Stimulated activated CD8-positive, alpha-beta memory T cell treated with anti-CD3 and anti-CD28 coated beads, Interleukin-12 subunit alpha, Interleukin-12 subunit beta, amount 100 ng/mL, for 1 hour (primary cell): ENCODE measurements around the gene TPBGL.
"Not testable (repeated sequence)": the region's sequence is repeated elsewhere in the genome, so short reads cannot be mapped to it uniquely, and the experiment has no call there.

Source experiments
- DNase-seq: peaks from one replicate; pipeline ENCODE4 v3.0.0-alpha.2; 2020; ENCODE audit warnings: low read depth

TPBGL gene

DNA sequence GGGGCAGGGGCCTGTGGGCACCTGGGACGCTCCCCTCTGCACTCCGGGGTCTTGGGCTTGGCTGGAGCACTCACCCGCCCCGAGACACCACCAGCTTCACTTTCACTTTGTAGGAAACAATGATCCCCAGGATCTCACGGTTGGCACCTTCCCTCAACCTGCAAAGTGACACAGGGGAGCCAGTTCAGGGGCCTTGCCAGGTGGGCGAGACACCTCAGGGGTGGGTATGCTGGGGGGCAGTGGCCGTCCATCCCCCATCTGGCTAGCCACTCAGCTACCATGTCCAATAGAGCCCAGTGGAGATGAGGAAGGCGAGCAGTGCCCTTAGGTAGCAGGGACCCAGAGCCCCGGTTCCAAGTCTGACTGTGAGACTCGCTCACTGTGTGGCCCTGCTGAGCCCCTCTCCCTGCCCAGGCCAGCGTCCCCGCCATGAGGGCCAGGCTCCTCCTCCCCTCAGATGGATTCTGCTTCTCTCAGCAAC, 32.3 kb downstream of the TPBGL start:
- DNase-seq, result no peak

DNA sequence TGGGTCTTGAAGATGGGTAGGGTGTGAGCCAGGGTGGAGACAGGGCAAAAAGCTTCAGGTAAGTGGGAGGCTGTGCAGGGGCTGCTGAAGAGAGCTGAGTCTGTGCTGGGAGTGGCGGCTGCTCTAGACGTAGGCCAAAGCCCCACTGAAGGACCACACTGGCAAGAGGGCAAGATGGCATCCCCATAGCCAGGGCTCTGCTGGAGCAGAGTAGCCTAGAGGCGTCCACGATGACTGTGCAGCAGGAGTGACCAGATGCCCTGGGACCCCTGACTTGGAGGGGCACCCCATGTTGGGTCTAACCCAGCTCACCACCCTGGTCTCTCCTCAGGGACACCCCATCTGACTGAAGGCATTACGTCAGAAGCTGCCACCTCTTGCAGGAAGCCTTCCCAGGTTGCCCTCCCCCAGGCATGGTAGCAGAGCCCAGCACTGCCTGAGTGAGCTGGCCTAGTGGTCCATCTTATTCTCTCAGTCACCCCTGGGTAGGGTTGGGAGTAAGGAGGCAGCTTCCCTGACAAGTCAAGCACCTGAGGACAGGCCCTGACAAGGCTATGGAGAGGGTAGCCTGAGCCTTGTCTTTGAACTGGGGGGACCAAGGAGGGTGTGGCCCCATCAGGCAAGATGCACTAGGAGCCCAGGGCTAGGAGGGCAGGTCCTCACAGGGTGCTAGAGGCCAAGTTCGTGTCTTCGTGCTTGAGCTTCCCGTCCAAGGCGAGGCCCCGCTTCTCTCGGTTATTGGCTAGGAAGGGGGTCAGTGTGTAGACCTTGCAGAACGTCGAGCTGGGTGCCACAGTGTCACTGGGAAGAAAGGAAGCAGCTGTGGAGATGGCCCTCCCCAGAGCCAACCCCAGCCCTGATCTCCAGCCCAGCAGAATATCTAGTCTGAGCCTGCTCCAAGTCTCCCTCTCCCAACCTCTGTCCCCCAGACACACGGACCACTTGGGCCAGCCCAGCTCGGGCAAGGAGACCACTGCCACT, 33.1 kb downstream of the TPBGL start:
- DNase-seq, result no peak

DNA sequence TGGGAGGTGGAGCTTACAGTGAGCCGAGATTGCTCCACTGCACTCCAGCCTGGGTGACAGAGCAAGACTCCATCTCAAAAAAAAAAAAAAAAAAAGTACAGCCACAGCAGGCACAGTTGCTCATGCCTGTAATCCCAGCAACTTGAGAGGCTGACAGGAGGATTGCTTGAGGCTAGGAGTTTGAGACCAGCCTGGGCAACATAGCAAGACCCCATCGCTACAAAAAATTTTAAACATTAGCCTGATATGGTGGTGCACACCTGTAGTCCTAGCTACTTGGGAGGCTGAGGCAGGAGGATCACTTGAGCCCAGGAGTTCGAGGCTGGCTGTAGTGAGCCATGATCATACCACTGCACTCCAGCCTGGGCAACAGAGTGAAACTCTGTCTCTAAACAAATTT, 34.1 kb downstream of the TPBGL start:
- DNase-seq, result not testable (repeated sequence)

DNA sequence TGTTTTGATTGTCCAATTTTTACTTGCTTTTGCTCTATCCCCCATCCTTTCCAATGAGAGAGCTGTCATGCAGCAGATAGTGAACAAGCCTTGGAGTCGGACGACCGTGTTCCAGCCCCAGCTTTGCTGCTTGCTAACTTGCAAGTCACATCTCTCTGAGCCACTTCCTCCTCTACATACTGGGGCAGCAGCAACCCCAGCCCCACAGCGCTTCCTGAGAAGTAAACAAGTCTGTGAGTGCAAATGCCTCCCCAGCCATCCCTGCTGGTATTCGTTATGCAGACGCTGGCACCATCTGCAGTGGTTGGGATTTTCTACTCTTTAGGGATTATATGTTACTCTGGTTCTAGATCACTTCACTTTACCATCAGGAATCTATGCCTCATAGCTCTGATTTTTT, 35.0 kb downstream of the TPBGL start:
- peak; percentile 65 for DNase-seq

DNA sequence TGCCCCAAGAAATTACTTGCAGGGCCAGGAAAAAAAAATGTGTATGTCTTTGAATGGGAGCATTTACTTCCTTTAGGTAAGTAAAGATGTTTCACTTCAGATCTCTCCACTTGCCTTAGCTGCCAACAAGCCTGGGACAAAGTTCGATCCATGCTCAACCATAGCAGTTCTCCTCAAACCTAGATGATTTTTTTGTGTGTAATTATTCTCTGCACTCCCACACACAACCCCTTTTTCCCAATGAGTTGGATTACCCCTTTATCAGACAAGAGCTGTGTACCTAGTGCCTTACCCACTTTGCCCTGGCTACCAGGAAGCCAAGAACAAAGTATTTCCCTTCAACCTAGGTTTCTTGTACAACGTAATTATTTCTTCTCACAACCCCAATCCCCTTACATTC, 35.6 kb downstream of the TPBGL start:
- DNase-seq, result no peak

DNA sequence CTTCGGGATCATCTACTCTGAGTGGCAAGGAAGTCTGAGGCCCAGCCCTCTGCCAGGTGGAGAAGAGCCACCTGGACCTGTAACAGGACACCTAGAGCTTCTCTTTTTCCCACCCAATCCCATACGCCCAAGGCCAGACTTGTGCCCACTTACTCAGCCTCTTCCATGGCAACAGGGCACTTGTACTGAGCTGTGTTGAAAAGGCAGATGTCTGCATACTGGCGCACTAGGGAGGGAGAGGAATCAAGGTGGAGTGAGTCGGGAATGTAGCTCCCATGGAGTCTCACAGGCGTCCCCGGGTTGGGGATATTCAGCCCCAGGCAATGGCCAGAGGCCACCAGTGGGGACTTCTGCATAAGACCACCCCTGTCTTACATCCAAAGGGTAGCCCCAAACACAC, 36.1 kb downstream of the TPBGL start:
- no peak for DNase-seq

DNA sequence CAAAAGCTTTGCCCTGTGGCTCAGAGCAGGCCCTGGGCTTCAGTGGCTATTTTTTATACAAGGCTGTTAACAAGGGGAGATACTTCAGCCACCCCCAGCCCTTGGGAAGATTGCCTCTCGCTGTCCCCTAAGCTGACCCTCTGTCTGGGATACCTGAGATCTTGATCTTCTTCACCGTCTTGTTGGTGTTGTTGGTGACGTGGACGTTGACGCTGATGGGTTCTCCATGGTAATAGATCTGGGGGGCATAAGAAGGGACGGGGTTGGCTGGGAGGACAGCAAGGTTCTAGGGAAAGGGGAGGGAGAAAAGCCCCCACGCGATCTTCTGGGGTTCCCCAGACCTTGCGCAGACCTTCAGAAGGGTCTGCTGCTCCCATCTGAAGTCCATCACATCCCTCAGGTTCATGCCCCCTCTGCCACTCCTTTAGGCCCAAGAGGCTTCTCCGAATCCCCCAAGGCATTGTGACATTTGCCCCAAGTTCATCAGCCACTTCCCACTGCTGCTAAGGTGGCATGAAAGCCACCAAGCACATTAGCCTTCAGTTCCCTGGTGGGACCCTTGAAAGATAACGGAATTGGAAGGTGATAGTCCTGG, 36.7 kb downstream of the TPBGL start:
- DNase-seq, result no peak

DNA sequence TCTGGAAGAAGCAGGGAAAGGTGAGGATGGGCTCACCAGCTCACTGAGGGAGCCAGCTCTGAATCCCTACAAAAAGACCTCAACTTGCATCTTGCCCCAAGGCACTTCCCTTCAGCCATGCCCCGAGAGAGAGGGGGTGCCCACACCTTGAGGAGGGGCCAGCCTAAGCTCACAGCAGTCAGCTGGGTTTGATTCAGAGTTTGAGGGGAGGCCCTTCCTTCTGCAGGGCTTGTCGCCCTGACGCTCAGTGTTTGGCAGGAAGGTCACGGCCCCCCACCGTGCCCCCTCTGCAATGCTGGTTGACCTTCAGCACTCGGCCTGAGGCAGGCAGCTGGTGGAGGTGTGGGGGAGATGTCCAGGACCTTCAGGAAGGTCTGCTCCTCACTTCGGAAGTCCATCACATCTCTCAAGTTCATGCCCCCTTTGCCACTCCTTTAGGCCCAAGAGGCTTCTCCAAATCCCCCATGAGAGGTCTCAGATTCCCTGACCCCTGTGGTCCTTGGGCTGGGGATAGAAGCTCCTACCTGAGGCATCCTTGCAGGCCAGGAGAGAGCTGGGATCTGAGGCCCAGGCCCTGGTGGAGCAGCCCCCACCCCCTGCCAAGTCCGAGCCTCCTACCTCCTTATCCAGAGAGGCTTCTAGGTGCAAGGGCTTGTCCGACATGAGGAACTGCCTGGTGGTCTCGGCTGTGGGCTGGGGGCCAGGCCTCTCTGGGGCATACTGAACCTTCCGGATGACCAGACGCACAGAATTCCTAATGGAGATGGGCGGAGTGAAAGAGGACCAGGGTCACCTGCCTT, 37.6 kb downstream of the TPBGL start:
- DNase-seq, result no peak

DNA sequence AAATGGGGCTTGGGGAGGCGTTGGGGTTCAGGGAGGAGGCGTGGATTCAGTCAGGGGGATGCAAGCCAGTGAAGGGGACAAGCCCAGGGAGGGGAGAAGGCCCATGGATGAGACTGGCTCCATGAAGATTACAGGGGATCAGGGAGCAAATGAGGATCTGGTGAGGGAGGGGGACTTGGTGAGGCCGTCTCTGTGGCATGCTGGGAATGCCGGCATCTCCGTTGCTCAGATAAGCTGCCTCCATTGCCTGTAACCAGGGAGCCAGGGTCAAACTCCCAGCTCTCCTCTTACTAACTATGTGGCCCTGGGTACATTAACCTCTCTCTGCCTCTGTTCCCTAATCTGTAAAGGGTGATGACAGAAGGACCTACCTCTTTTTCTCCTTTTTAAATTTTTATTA, 38.7 kb downstream of the TPBGL start:
- DNase-seq, result no peak

DNA sequence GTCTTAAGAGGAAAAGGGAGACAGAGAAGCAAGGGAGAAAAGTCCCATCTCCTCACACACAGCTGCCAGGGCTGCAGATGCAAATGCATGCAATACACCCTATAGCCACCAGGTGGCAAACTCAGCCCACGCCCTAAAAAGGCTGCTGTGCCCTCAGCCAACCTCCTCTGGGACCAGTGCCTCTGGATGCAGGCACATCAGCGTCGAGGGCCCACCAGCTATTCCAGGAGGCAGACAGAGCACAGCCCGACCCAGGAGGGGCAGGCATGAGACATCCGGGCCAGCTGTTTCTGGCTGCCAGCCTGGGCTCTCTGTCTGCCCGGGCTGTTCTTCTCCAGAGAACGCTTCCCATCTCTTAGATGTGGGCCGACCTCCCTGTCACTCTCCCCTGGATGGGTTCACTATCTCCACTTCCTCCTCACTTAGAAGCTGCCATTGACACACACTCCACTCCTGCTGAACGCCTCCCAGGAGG, 39.7 kb downstream of the TPBGL start:
- peak; percentile 63 for DNase-seq

DNA sequence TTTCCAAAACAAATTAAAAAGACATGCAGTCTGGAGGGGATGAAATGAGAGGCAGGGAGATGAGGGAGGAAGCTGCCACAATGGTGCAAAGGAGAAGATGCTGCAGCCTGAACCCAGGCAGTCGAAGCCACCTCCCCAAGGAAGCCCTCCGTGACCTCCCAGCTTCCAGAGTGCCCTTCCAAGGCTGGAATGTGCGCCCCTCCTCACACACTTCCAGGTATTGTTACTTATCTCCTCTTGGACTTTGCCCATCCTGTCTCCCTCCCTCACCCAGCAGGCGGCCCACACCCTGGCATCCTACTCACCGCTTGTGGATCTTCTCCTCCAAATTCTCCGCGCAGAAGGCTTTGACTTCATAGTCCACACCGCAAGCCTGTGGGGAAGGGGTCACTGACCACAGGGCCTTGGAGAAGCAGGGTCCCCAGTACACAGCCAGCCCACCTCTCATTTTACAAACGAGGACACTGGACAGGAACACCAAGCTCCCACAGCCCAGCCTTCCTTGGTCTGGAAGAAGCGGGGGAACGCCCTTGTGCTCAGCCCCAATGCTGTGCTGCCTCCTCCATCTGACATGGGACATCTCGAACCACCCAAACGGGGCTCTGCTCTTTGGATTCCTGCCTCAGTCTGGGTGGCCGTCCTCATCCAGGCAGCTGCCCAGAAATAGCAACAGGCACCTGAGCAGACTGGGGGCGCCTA, 40.3 kb downstream of the TPBGL start:
- no peak for DNase-seq

DNA sequence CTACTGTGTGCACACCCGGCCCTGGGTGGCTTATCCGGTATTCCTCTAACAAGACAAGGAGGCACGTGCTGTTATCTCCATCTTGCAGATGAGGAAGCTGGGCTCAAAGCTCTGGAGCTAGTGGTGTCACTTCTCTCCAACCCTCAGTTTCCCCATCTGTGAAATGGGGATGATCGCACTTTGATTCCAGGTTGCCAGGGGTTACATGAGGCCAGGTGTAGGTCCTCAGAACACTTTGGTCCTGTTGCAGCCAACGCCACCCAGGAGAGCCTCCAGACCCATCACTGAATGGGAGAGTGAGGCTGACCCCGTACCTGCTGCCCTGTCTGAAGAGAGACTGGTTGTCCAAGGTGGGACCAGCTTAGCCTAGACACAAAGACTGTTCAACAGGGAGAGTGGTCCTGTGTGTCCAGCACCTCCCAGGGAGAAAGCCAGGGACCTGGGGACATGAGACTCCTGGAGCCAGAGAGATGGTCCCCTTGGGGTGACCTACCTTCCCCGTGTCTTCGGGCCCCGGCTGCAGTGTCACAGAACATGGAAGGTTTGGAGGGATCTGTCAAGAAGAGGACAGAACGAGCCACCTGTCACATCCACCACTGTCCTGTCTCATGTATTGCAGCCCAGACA, 41.0 kb downstream of the TPBGL start:
- no peak for DNase-seq

DNA sequence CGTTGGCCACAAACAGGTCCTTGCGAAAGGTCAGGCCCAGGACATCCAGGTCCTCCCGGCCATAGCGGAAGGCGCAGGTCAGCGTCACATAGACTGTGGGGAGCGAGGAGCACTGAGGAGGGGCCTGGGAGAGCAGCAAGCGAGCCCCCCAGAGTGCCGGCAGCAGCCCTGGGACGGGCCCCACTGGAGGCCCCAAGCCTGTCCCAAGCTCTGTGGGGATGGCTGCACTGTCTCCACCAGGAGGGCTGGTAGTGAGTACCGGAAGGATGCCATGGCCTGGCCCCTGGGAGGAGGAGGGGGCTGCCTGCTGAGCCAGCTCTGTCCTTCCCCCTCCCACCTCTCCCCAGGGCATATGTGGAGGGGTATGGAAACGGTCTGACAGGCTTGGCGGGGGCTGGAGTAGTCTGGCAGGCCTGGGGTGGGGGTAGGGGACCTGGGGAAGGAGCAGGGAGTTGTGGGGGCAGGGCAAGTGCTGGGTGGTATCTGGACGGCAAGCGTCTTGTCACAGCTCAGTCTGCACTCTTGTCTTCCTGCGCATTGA, 42.9 kb downstream of the TPBGL start:
- no peak for DNase-seq

DNA sequence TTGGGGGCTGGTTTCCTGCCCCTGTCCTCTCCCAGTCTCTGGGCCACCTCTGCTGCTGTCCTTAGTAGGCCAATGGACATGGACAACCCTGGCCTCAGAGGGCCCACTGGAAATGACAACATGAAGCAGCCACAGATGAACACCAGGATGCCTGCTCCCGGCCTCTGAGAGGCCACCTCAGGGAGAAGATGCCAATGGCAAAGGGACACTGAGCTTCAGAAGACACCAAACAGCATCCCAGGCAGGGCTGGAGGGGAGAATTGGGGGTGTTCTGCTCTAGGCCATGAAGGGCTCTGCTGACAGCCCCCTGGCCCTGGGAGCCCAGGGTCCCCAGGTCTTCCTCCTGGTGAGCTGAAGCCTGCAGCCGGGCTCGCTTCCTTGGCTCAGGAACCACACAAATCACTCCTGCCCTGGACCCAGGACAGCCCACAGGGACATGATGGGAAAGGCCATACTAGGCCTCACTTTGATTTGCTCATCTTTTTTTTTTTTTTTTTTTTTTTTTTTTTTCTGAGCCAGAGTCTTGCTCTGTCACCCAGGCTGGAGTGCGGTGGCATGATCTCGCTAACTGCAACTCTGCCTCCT, 45.3 kb downstream of the TPBGL start:
- DNase-seq, result no peak

DNA sequence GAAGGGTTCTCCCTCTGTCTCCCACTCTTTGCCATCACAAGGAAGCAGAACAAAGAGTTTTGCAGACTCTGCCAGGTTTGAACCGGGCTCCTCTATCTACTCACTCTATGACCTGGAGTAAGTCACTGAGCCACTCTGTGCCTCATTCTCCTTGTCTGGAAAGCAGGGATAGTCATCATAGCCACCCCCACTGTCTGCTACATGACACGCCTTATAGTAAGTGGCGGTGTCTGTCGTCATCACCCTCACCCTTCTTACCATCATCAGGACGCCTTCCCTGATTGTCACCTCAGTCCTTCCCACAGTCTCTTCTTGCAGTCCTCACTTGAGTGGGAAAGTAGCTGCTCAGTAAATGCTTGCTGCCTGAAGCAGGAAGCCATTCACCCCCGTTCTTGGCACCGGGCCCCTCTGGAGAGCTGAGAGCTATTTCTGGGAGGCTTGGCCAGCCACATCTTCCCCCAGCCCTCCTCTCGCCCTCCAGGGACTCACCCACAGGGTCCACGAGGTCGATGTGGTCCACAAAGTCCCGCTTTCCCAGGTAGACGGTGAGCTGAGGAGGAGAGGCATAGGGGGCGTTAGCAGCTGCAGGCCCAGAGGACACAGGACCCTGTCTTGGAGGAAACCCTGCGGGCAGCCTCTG, 46.4 kb downstream of the TPBGL start:
- DNase-seq, result no peak

DNA sequence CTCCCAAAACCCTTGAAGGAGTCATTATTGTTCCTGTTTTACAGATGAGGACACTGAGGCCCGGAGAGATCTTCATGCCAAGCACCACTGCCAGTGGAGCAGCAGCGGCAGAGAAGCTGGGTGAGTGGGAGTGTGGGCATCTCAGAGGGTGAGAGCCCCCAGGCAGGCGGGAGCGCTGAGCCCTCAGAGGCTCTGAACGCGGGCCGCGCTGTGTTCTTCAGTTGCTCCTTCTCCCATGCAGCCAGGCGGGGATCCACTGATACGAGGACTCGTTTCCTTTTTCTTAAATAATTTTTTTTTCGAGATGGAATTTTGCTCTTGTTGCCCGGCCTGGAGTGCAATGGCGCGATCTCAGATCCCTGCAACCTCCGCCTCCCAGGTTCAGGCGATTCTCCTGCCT, 47.0 kb downstream of the TPBGL start:
- no peak for DNase-seq

DNA sequence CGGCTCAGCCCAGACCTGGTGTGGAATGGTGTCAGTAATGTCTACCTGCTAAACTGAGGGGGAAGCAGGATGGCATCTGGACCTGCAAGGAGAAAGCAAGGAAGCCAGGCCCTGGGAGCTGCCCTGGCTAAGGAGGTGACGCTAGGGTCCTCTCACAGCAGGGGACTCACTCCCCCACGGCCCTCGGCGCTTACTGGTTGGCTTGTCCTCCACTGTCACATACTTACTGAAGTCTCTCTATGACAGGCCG, 48.9 kb downstream of the TPBGL start:
- no peak for DNase-seq

DNA sequence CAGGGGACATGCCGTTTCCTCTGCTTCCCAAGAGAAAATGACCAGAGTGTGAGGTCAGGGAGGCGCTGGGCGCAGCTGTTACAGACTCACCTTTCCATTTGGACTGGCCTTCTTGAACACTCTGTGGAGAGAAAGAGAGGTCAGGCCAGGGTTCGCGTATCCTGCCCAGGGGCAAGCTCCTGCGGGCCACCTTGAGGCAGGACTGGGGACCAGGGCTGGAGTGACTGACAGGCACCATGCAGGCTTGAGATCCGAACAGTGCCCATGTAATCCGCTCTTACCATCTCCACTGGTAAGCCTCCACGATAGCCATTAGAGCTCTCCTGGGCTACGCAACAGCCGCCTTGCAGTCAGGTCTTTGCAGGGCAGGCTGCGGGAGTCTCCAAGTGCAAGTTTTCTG, 49.3 kb downstream of the TPBGL start:
- DNase-seq, result no peak

DNA sequence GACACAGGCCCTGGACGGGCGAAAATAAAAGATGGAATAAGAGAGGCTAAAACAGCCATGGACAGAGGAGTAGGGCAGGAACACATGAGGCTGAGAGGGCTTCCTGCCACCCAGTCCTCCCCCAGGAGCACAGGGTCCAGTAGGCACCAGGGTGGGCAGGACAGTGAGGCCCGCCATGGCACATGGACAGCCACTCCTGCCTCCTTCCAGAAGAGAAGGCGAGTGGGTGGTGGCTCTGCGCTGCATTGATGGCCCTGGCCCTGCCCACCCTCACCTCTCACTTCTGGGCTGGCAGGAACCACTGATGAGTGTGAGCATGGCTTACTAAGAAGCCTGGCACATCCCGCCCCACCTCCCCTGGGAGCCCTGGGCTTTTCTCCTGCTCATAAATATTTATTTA, 51.2 kb downstream of the TPBGL start:
- no peak for DNase-seq

DNA sequence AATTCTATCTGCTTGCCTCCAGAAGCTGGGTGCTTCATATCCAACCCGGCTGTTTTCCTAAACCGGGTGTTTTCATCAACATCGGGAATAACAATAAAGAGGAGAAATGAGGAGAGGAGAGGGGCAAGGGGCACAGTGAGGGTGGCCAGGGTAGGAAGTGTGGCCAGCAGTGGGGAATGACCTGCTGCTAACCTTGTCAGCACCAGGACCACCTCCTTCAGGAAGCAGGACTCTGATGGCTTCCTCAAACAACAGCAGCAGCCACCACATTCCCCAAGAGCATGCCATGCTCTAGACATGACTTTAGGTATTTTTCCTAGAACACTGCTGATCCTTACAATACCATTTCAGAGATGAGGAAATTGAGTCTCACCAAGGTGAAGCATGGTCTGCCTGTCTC, 52.4 kb downstream of the TPBGL start:
- no peak for DNase-seq
